Upper lobe of left lung (tissue), 4 donors: Measurements from ENCODE around the gene HIBADH.

Experiments
- EP300 ChIP-seq, 4 donors: sonication (generic); formaldehyde crosslinking; IDR thresholded peaks; one replicate each; pipeline ENCODE4 v1.5.1; 2017; ENCODE audit warnings: antibody characterized with exemption in 4 of 4, control low read depth in 2 of 4
- POLR2A ChIP-seq, 4 donors: fragments of 450-650 bp; IDR thresholded peaks; one replicate each; pipeline ENCODE4 v1.5.1; 2016 to 2017; ENCODE audit warnings: antibody characterized with exemption in 4 of 4, mild to moderate bottlenecking in 2 of 4
- TF ChIP-seq, protein P1 (sequence below), 6 experiments: fragments of 450-650 bp in 4 of 6; fragments of 200-600 bp in 2 of 6; sonication (generic) in 2 of 6; IDR thresholded peaks; one replicate each; pipeline ENCODE4 v1.5.1; 2016 to 2019; ENCODE audit warnings: antibody characterized with exemption in 6 of 6

DNA sequence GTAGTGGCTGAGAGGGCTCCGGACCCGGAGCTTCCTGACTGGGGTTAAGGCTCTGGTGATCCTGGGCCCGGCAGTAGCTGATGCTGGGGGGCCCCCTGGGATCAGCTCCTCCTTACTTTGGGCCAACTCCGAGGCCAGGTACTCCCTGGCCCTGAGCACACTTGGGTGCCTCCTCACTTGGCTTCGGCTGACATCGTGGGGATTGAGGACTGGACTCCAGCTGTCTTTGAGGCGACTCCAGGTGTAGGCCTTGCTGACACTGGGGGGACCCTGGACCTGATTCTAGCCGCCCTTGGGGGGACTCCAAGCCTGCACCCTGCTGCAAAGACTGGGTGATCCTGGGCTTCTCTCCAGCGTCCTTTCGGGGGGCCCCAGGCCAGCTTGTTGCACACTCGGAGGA, 170.5 kb downstream of the HIBADH start:
- TF ChIP-seq, protein P1, sequence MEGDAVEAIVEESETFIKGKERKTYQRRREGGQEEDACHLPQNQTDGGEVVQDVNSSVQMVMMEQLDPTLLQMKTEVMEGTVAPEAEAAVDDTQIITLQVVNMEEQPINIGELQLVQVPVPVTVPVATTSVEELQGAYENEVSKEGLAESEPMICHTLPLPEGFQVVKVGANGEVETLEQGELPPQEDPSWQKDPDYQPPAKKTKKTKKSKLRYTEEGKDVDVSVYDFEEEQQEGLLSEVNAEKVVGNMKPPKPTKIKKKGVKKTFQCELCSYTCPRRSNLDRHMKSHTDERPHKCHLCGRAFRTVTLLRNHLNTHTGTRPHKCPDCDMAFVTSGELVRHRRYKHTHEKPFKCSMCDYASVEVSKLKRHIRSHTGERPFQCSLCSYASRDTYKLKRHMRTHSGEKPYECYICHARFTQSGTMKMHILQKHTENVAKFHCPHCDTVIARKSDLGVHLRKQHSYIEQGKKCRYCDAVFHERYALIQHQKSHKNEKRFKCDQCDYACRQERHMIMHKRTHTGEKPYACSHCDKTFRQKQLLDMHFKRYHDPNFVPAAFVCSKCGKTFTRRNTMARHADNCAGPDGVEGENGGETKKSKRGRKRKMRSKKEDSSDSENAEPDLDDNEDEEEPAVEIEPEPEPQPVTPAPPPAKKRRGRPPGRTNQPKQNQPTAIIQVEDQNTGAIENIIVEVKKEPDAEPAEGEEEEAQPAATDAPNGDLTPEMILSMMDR (IDR thresholded peaks at IDR 0.05) = no peak
- no peak for TF ChIP-seq POLR2A (IDR thresholded peaks at IDR 0.05)
- no peak for TF ChIP-seq EP300 (IDR thresholded peaks at IDR 0.05)
